ENCODE measurements around the gene DENND4C.
"Not testable (repeated sequence)": the region's sequence is repeated elsewhere in the genome, so short reads cannot be mapped to it uniquely, and the experiment has no call there.

The DENND4C gene

GRCh38 chr9:19378164-19378563, 147.7 kb downstream of the DENND4C start:
- DNase-seq: no peak

DNA sequence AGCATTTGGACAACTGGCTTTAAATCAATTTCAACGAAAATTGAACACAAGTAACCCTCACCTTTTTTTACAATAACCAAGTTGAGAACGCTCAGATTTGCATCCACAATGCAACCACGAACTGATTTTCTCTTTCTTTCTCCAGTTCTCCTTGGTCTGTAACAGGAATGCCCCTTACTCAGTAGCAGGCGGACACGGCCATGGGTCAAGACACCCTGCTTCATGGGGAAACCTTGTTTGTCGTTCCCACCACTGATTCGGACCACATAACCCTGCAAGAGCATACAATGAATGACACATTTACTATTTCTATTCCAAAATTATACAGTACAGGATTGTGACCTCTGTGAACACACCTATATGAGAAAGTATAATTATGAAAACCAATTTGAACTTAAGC, 148.2 kb downstream of the DENND4C start:
- DNase-seq: no peak

DNA sequence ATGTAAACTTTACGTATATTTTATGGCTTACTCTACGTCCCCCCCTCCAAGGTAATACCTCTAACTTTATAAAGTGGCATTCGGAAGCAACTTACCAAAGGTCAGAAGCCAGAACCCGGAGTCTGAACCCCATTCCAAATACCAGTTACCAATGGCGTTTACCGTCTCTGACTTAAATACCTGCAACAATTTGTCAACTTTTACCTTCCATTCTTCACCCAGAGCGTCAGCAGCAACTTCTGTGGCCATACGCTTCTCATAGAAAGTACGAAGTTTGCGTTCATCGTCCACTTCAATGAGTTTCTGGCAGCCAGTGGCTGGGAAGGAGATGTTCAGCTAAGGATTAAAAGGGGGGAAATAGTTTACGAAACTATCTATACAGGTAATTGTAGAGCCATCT, 148.8 kb downstream of the DENND4C start:
- no peak for DNase-seq

DNA sequence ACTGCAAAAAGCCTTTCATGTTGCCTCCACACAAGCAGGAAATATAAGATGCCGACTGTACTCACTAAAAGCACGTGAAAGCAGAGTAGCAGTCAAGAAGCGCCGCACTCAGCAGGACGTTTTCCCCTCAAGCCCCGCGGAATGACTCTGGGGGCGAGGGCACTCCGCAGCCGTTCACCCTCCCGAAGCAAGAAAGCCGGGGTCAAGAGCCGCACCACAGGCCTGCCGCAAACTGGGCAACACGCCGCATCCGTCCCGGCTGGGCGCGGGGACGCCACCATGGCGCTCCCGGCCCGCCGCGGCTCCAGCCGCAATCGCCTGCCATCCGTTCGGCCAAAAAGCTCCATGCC, 149.2 kb downstream of the DENND4C start:
- no peak for DNase-seq

GRCh38 chr9:19380826-19381075, 150.3 kb downstream of the DENND4C start:
- no peak for DNase-seq

GRCh38 chr9:19381656-19382055, 151.2 kb downstream of the DENND4C start:
- no peak for DNase-seq

GRCh38 chr9:19385212-19385611, 154.7 kb downstream of the DENND4C start:
- not testable (repeated sequence) for DNase-seq

GRCh38 chr9:19385786-19386501, 155.5 kb downstream of the DENND4C start:
- DNase-seq: no peak

GRCh38 chr9:19386502-19387044, 156.1 kb downstream of the DENND4C start:
- no peak for DNase-seq

- no peak for DNase-seq
These were observed 156.8 kb downstream of the DENND4C start for GRCh38 chr9:19387317-19387716.

DNA sequence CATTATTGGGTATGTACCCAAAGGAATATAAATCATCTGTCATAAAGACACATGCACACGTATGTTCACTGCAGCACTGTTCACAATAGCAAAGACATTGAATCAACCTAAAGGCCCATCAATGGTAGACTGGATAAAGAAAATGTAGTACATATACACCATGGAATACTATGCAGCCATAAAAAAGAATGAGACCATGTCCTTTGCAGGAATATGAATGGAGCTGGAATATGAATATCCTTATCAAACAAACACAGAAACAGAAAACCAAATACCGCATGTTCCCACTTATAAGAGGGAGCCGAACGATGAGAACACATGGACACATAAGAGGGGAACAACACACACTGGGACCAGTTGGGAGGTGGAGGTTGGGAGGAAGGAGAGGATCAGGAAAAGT, 159.0 kb downstream of the DENND4C start:
- not testable (repeated sequence) for DNase-seq

DNA sequence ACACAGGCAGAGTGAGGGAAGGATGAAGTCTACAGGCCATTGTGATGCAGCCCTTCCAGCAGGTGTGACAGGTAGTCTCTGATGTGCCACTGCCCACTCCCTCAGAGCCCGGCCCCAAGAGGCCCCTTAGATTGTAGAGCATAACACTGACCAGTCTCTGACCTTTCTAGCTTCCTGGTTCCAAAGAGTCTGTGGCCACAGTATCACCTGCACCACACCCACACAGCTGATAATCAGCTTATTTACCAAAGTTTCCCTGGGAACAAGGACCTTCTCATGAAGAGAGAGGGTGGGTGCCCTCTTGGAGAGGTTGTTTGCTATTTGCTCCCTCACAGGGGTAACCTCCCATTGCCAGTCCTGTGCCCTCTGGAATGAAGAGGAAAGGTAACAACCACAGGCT, 167.4 kb downstream of the DENND4C start:
- DNase-seq: no peak

DNA sequence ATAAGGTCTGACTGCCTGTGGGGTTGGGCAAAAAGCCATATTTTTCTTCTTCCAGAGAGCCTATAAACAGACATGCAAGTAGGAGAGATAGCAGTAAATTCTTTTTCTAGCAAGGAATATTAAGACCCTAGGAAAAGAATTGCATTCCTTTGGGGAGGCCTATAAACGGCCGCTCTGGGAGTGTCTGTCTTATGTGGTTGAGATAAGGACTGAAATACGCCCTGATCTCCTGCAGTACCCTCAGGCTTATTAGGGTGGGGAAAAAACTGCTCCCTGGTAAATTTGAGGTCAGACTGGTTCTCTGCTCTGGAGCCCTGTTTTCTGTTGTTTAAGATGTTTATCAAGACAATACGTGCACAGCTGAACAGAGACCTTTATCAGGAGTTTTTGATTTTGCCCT, 172.7 kb downstream of the DENND4C start:
- DNase-seq: not testable (repeated sequence)

DNA sequence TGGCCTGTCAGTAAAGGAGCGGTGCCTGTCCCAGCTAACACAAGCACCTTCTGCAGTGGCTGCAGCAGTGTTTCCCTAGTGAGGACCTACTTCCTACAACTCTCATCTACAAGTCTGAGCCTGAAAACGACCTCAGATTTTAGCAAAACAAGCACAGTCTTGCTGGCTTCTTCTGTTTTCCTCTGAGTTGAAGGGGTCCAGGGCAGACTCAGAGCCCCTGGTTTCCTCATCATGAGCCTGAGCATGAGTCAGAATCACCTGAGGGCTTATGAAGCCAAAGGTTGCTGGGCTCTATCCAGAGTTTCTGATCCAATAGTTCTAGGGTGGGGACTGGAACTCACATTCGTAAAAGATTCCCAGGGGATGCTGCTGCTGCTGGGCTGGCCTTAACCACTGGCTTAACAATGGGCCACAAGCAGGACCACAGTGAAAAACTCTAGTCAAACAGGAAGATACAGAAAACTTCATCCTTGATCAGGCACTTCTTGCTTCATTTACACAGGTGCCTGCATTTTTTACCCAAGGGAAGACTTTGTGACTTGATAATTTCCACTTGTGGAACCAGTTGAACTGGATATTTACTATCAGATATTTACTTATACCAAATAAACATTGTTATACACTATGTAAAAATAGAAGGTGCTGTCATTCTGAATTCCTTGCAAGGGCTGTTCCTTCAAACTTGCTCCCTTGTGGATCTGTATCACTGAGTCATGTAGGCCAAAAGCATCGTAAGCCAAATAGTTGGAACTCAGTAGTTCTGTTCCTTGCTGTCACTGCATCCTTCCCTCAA, 174.0 kb downstream of the DENND4C start:
- DNase-seq: no peak

DNA sequence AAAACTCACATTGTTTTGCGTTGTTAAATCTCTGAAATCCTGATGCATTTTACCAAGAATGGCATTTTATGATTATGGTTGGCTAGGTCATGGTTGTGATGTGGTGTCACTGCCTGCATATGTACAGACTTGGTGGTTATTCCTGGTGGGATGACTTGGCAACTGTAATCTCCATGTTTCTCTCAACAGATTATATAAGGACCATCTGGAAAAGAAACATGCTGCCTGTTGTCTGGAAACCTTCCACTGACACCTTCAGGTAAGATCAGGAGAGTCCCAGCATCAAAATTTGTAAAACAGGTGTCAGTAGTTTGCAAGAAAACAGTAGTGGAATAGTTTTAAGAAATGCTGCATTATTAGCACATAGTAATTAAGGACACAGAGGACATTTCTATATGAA, 175.3 kb downstream of the DENND4C start:
- no peak for DNase-seq

- DNase-seq: peak; percentile 10
These were observed 177.8 kb downstream of the DENND4C start for GRCh38 chr9:19408316-19408692.

DNA sequence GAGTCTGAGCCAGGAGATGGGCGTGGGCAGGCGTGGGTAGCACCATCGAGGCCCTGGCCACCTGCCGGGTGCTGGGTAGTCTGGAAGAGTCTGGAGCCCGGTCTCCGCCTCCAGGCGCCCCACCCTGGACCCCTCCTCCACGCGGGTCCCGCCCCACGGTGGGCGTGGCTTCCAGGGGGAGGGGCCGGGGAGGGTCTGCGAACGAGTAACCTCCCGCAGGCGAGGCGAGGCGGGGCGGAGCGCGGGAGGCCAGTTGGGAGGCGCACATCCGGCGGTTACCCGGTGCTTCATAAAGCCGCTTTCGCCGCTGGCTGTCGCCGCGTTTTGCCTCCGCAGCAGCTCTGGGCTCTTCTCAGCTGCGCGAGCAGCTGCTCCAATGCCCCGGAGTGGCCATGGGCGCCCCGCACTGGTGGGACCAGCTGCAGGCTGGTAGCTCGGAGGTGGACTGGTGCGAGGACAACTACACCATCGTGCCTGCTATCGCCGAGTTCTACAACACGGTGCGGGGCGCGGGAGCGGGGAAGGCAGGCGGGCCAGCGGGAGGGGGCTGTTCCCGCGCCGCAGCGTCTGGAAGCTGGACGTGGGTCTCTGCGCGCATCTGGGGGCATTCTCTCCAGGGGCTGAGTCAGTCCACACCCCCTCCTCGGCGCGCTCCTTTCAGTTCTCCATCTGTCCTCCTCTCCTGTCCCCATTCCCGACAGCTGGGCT, 178.4 kb downstream of the DENND4C start, which contains the start of gene ACER2:
ACER2 (plus strand) TSS at position 317 of the 708 bp plus-strand sequence; CDS start at position 393, 76 bp downstream.
- DNase-seq: peak; percentile 94

DNA sequence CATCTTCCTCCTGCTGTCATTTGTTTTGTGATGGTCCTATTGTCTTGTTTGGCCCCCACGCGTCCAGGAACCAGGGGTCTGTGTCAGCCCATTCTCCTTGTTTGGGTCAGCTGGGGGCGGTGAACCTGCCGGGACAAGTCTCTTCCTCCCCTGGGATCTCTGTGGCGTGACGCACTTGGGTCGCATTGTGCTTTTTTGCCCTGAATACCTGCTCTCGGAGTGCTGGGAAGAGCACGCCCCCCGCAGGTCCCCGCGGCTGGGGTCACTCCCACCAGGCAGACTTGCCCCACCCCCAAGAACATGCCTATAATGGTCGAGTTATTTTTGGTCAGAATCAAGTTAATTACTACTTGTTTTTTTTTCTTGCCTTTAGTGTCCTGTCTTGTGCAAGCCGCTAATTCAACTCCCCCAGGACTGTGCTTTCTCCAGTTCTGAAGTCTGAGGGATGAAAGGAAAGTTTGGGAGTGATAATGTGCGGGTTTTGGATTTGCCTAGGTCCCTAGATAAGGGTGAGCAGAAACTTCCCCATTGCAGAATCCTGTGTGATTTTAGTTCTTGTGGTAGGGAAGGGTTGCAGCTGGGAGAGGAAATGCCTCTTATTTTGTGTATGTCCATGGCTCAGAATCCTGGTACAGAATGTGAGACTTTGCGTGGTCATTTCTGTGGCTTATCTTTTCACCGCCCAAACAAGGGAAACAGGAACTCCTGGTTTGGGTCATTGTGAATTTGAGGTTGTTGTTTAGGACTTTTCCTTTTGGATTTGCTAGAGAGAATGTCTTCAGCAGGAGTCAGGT, 179.1 kb downstream of the DENND4C start:
- DNase-seq: peak; percentile 16

DNA sequence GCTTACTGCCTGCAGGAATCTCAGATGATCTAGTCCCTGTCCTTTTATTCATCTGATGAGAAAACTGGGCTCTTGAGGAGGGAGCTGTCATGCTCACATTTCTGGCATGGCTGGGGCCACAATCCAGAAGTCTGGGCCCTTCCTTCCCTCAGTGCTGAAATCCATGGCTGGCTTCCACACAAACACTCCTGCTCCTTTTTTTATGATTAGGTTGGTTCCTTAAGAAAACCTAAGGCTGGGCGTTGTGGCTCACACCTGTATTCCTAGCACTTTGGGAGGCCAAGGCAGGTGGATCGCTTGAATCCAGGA, 179.7 kb downstream of the DENND4C start:
- DNase-seq: no peak

DNA sequence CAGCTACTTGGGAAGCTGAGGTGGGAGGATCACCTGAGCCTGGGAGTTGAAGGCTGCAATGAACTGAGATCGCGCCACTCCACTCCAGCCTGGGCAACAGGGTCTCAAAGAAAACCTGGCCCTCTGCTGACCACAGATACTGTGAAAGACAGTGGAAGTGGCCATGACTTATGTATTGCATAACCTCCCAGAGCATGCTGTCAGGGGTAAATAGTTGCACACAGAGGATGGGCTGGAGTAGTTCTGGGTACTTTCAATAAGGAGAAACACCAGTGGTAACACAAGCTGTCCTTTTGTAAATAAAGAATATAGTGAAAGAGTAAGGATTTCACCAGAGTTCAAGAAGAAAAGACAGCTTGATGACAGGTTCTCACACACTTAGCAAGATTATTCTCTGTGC, 180.1 kb downstream of the DENND4C start:
- no peak for DNase-seq

DNA sequence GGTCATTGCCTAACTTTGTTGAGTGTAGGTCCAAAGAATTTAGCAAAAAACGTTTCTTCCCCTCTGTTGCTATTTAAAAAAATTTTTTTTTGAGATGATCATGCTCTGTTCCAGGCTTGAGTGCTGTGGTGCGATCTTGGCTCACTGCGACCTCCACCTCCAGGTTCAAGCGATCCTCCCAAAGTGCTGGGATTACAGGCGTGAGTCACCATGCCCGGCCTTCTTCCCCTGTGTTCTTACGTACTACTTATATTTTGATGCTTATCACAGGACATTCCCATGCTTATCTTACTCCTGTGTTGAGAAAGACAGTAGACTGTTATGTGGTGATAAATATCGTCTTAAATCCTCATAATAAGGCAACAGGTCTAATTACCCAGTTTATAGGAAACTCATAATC, 180.8 kb downstream of the DENND4C start:
- no peak for DNase-seq

- DNase-seq: not testable (repeated sequence)
These were observed 183.0 kb downstream of the DENND4C start for GRCh38 chr9:19413456-19413855.

GRCh38 chr9:19416143-19416542, 185.7 kb downstream of the DENND4C start:
- DNase-seq: no peak

All from activated naive CD4-positive, alpha-beta T cell treated with anti-CD3 and anti-CD28 coated beads, Interleukin-2, amount 50 U/mL, for 16 hours (primary cell).